Measurements from ENCODE around the gene RAD54L2.

GRCh38 chr3:51502562-51502910 lies 36.0 kb upstream of the RAD54L2 start:
- no peak for TF ChIP-seq CTCF (conservative IDR thresholded peaks at IDR 0.05)
- TF ChIP-seq ZFX (IDR thresholded peaks at IDR 0.05) = no peak
